T-cell (primary cell): Measurements from ENCODE around the gene ZNF777. TPM values are rescaled to one million over a fixed set of nuclear protein-coding genes. Genes with fewer than 3 reads are reported as not detected.

ENCODE experiments used
- ATAC-seq, 4 experiments: fragments of 200-7000 bp in 3 of 4; fragments of 150-1000 bp in 1 of 4; cut with Tn5 transposase; replicated peaks in 1 of 4; 1 replicate in 3 of 4; 2 replicates in 1 of 4; pipeline ENCODE4 v1.10.0; 2021; ENCODE audit warnings: moderate library complexity in 3 of 4, mild to moderate bottlenecking in 2 of 4, moderate number of reproducible peaks in 1 of 4
- CTCF ChIA-PET, 2 donors: fragments of 300-600 bp; sonication (Branson Sonifier 250); formaldehyde crosslinking; loops; one replicate each; lab custom pipeline; 2022; ENCODE audit warnings: antibody characterized with exemption in 2 of 2; lab: Charles Lee
- POLR2A ChIA-PET, 2 donors: fragments of 300-600 bp; sonication (Branson Sonifier 250); formaldehyde crosslinking; loops; one replicate each; lab custom pipeline; 2022; ENCODE audit warnings: antibody characterized with exemption in 2 of 2; lab: Charles Lee
- DNase-seq, 35 experiments: peaks; one replicate each; pipeline versions ENCODE4 v3.0.0 to v3.0.0-alpha.2; 2013 to 2023
- H3K27ac ChIP-seq: one replicate; pipeline ENCODE4 v1.5.1; 2013; ENCODE audit warnings: low read length
- H3K27me3 ChIP-seq, 2 experiments: replicated peaks in 1 of 2; 1 replicate in 1 of 2; 2 replicates in 1 of 2; pipeline versions ENCODE4 v1.6.1 to v1.7.0; 2013; ENCODE audit warnings: low read length in 1 of 2, mixed read lengths in 1 of 2; ENCODE audit not compliant: control insufficient read depth in 2 of 2, insufficient read depth in 2 of 2; ENCODE audit errors: extremely low read depth in 1 of 2
- H3K36me3 ChIP-seq, 2 donors: 1 replicate in 1 of 2; 2 replicates in 1 of 2; pipeline versions ENCODE4 v1.6.1 to v1.7.0; 2013; ENCODE audit warnings: low read length in 1 of 2; ENCODE audit not compliant: control insufficient read depth in 2 of 2, insufficient read depth in 1 of 2; ENCODE audit errors: extremely low read depth in 1 of 2
- H3K4me1 ChIP-seq, 2 experiments: 1 replicate in 1 of 2; 2 replicates in 1 of 2; pipeline versions ENCODE4 v1.6.1 to v1.7.0; 2013; ENCODE audit warnings: low read length in 2 of 2, mixed read lengths in 1 of 2; ENCODE audit not compliant: insufficient read depth in 2 of 2, control insufficient read depth in 1 of 2; ENCODE audit errors: extremely low read depth in 1 of 2
- H3K4me3 ChIP-seq, 2 donors: 1 replicate in 1 of 2; 2 replicates in 1 of 2; pipeline versions ENCODE4 v1.5.1 to v1.7.0; 2013; ENCODE audit warnings: mild to moderate bottlenecking in 2 of 2, low read length in 1 of 2, moderate library complexity in 1 of 2; ENCODE audit not compliant: control insufficient read depth in 1 of 2; ENCODE audit errors: extremely low read depth in 1 of 2
- H3K9me3 ChIP-seq: 2 replicates; pipeline ENCODE4 v1.7.0; 2013
- H3K27ac Mint-ChIP-seq, 2 donors: one replicate each; pipeline ENCODE4 v1.8.0; 2020 to 2021; ENCODE audit warnings: mild to moderate bottlenecking in 2 of 2, mixed read lengths in 2 of 2
- H3K27me3 Mint-ChIP-seq, 2 donors: one replicate each; pipeline ENCODE4 v1.8.0; 2021 to 2022; ENCODE audit warnings: mixed read lengths in 2 of 2
- H3K36me3 Mint-ChIP-seq: one replicate; pipeline ENCODE4 v1.8.0; 2021; ENCODE audit warnings: mixed read lengths
- H3K4me1 Mint-ChIP-seq, 3 donors: one replicate each; pipeline ENCODE4 v1.8.0; 2020 to 2022; ENCODE audit warnings: mixed read lengths in 3 of 3, mild to moderate bottlenecking in 1 of 3
- H3K4me3 Mint-ChIP-seq, 3 donors: one replicate each; pipeline ENCODE4 v1.8.0; 2020 to 2022; ENCODE audit warnings: mild to moderate bottlenecking in 3 of 3, mixed read lengths in 3 of 3, moderate library complexity in 3 of 3
- H3K9me3 Mint-ChIP-seq, 3 donors: one replicate each; pipeline ENCODE4 v1.8.0; 2020 to 2022; ENCODE audit warnings: mixed read lengths in 3 of 3
- WGBS: methylation state at CpG from one replicate; pipeline ENCODE4 v1.1.5; 2013; ENCODE audit warnings: missing lambda C conversion rate; ENCODE audit not compliant: insufficient coverage; 5-methylcytosine and 5-hydroxymethylcytosine counted together
- total RNA-seq, 35 experiments: library from RNA in 6 of 35; stranded (reverse) in 6 of 35; fragments of 120-200 nt in 1 of 35; gene quantifications; one replicate each; pipeline versions ENCODE4 v1.2.1 to v1.2.4 and lab custom pipeline; 2013 to 2026

ZNF777 gene
- total RNA-seq, 5 donors from 2014 or later (not counting 1 experiment from before 2014, with no cell fraction given) = 13.2 to 22.5 (median 19.8) TPM

GRCh38 chr7:149385195-149385950 lies 75.5 kb downstream of the ZNF777 start:
- no peak for ATAC-seq
- 87% methylated on average over 3 of the region's 9 CpGs for whole genome bisulfite sequencing

More at GRCh38 chr7:149385195-149385950, 75.5 kb downstream of the ZNF777 start:
- no peaks in the 10 kb centered on the region for H3K36me3 ChIP-seq
- ChIA-PET CTCF (interaction anchor here (0.6 to 1.1 kb wide), 4 partner anchors 9 to 285 kb away, joined by 5 to 11 read pairs (median 6); partner anchors contain the start of gene ZNF783 (in 1 of the 2)), POLR2A (interaction anchor here (0.6 to 0.7 kb wide), 3 partner anchors 8 to 981 kb away, joined by 4 to 7 read pairs (median 7); no protein-coding TSS in a partner anchor)
- peaks cover 19 to 26% of the 10 kb centered on the region in 2 donors for H3K27me3 Mint-ChIP-seq
- H3K4me3 ChIP-seq = no peak overlapping the region
- no peak overlapping the region for H3K27ac Mint-ChIP-seq
- H3K9me3 Mint-ChIP-seq = peaks cover 2 to 6% (median 3%) of the 10 kb centered on the region in 3 donors
- no peaks in the 10 kb centered on the region for H3K9me3 ChIP-seq
- H3K27ac ChIP-seq = no peak overlapping the region
- H3K4me3 Mint-ChIP-seq = no peak overlapping the region
- DNase-seq = no peak
- no peaks in the 10 kb centered on the region for H3K4me1 Mint-ChIP-seq
- no peaks in the 10 kb centered on the region for H3K36me3 Mint-ChIP-seq
- H3K4me1 ChIP-seq = no peaks in the 10 kb centered on the region
- H3K27me3 ChIP-seq = peaks cover 2 to 14% of the 10 kb centered on the region in 2 experiments

Other genes starting within 250 kb of the ZNF777 start
- gene ZNF212, start 221.4 kb downstream of the ZNF777 start, total RNA-seq = 10 to 100 TPM; 14.1 to 21.7 (median 19.6) TPM
- 10 to 100 TPM; 31.1 to 49.4 (median 46.6) TPM for gene ZNF783, start 198.9 kb downstream of the ZNF777 start, total RNA-seq
- 10 to 100 TPM; 28.5 to 30.9 (median 30.6) TPM for gene ZNF746, start 36.7 kb upstream of the ZNF777 start, total RNA-seq